Tibial nerve (tissue), 4 donors: ENCODE results near the gene KRT23. TPM values are rescaled to one million over a fixed set of nuclear protein-coding genes. Genes with fewer than 3 reads are reported as not detected.

Experiments
- DNase-seq, 2 donors: peaks; one replicate each; pipeline ENCODE4 v3.0.0-alpha.2; 2019; ENCODE audit warnings: low spot score in 2 of 2
- H3K27ac ChIP-seq, 4 donors: fragments of 200-600 bp; sonication (generic) in 3 of 4; one replicate each; pipeline ENCODE4 v1.5.1; 2017 to 2019; ENCODE audit warnings: mild to moderate bottlenecking in 1 of 4
- H3K27me3 ChIP-seq, 2 donors: fragments of 200-600 bp; sonication (generic) in 1 of 2; one replicate each; pipeline versions ENCODE4 v1.5.1 to v1.6.0; 2017 to 2019
- H3K36me3 ChIP-seq, 3 donors: fragments of 200-600 bp; sonication (generic); one replicate each; pipeline ENCODE4 v1.5.1; 2018 to 2019
- H3K4me1 ChIP-seq, 4 donors: fragments of 200-600 bp; sonication (generic) in 3 of 4; one replicate each; pipeline ENCODE4 v1.5.1; 2017 to 2019
- H3K4me3 ChIP-seq, 4 donors: fragments of 200-600 bp; sonication (generic) in 3 of 4; one replicate each; pipeline ENCODE4 v1.5.1; 2017 to 2019; ENCODE audit warnings: mild to moderate bottlenecking in 1 of 4, moderate library complexity in 1 of 4
- H3K9me3 ChIP-seq, 4 donors: fragments of 200-600 bp; sonication (generic) in 3 of 4; one replicate each; pipeline ENCODE4 v1.5.1; 2017 to 2019
- EP300 ChIP-seq, 2 donors: sonication (generic); formaldehyde crosslinking; IDR thresholded peaks; one replicate each; pipeline ENCODE4 v1.6.1; 2017; ENCODE audit warnings: antibody characterized with exemption in 2 of 2, mild to moderate bottlenecking in 1 of 2
- POLR2A ChIP-seq, 2 donors: fragments of 450-650 bp; IDR thresholded peaks; one replicate each; pipeline ENCODE4 v1.6.1; 2017; ENCODE audit warnings: antibody characterized with exemption in 2 of 2, mild to moderate bottlenecking in 2 of 2, moderate library complexity in 2 of 2
- WGBS, 2 donors: methylation state at CpG; one replicate each; pipeline ENCODE4 v1.1.5; 2018; 5-methylcytosine and 5-hydroxymethylcytosine counted together
- total RNA-seq, 4 donors: library from RNA; depleted of rRNA; stranded (reverse); fragments of >200 nt; gene quantifications; one replicate each; pipeline ENCODE4 v1.1.0, GENCODE V29; 2016
- TF ChIP-seq, protein P1 (sequence below), 5 experiments: fragments of 200-600 bp in 3 of 5; fragments of 450-650 bp in 2 of 5; sonication (generic) in 3 of 5; IDR thresholded peaks; one replicate each; pipeline ENCODE4 v1.5.1; 2016 to 2019; ENCODE audit warnings: antibody characterized with exemption in 5 of 5, mild to moderate bottlenecking in 3 of 5, moderate library complexity in 2 of 5

The KRT23 gene
- total RNA-seq, 4 donors from 2014 or later = not detected

DNA sequence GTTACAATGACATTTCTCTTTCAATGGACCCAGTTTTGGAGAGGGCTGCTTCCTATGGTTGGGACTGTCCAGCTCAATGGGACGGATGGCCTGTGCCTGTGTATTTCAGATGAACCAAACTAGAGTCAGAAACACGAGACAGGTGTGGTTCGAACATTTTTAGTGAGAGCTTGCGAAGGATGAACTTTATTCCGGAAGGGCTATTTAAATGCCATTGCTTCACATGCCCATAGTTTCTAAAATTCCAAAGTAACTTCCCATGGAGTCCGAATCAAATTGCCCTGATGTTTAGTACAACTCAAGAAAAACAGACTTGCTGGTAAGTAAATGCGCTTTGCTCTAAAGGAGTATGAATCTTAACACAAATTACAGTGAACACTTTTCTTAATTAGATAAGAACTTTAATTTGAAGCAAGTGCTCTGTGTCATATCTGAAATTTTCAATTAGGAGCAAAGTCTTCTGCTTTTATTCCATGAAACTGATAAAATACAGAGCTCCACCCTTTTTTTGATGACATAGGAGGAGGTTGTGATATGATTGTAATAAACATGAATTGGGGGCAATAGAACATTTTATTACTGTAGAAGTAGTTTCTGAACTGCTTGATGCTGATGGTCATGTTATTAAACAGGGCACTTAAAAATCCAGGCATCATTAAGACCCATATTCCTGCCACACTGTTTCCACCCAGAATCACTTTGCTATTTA, 53.7 kb downstream of the KRT23 start:
- TF ChIP-seq POLR2A (IDR thresholded peaks at IDR 0.05) = no peak
- TF ChIP-seq, protein P1, sequence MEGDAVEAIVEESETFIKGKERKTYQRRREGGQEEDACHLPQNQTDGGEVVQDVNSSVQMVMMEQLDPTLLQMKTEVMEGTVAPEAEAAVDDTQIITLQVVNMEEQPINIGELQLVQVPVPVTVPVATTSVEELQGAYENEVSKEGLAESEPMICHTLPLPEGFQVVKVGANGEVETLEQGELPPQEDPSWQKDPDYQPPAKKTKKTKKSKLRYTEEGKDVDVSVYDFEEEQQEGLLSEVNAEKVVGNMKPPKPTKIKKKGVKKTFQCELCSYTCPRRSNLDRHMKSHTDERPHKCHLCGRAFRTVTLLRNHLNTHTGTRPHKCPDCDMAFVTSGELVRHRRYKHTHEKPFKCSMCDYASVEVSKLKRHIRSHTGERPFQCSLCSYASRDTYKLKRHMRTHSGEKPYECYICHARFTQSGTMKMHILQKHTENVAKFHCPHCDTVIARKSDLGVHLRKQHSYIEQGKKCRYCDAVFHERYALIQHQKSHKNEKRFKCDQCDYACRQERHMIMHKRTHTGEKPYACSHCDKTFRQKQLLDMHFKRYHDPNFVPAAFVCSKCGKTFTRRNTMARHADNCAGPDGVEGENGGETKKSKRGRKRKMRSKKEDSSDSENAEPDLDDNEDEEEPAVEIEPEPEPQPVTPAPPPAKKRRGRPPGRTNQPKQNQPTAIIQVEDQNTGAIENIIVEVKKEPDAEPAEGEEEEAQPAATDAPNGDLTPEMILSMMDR (IDR thresholded peaks at IDR 0.05) = no peak
- TF ChIP-seq EP300 (IDR thresholded peaks at IDR 0.05) = no peak
- WGBS, 2 donors = 90 to 95% methylated on average over 7 of the region's 7 CpGs
- no peak overlapping the region for H3K27ac ChIP-seq
- no peaks in the 10 kb centered on the region for H3K36me3 ChIP-seq
- DNase-seq = no peak
- H3K9me3 ChIP-seq = no peaks in the 10 kb centered on the region
- no peaks in the 10 kb centered on the region for H3K27me3 ChIP-seq
- H3K4me3 ChIP-seq = peak overlapping the region in 1 of 4 donors; percentile 11
- H3K4me1 ChIP-seq = no peaks in the 10 kb centered on the region

DNA sequence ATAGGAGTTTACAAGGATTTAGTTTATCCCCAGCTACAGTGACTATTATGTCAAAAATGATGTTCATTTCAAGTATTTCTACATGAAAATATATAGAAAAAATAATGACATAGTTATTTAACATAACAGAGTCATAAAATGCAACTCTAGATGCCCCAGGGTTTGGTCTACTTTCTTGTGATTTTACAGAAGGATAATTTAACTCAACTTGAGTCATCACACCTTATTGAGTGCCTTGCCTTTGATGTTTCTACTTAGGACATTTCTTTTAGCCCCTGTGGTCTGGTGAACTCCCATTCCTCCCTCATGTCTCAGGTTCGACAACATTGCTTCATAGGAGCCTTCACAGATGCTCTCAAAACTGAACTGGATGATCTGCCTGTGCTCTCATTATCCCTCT, 54.4 kb downstream of the KRT23 start:
- no peaks in the 10 kb centered on the region for H3K27me3 ChIP-seq
- H3K4me1 ChIP-seq = no peaks in the 10 kb centered on the region
- H3K4me3 ChIP-seq = peak overlapping the region in 1 of 4 donors; percentile 11
- H3K27ac ChIP-seq = no peak overlapping the region
- no peaks in the 10 kb centered on the region for H3K9me3 ChIP-seq
- 85 to 95% methylated on average over 1 of the region's 1 CpG for WGBS, 2 donors
- no peak for TF ChIP-seq POLR2A (IDR thresholded peaks at IDR 0.05)
- TF ChIP-seq, protein P1 (IDR thresholded peaks at IDR 0.05) = no peak
- no peak for TF ChIP-seq EP300 (IDR thresholded peaks at IDR 0.05)
- no peak for DNase-seq
- no peaks in the 10 kb centered on the region for H3K36me3 ChIP-seq

DNA sequence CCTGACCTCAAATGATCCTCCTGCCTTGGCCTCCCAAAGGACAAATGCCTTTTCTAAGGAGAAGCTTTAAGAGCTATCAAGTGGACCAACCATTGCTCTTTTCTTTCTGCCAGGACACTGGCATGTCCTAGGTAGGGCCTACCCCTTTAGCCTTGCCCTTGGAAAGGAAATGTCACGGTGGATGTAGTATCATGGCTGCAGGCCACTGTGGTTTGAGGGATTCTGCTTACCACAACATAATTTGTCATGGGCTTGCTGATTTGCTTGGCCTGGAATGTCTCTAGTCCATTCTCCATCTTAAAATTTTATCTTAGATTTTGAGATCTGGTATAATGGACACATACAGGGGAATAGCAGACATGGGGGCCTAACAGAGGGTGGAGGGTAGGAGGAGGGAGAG, 58.4 kb downstream of the KRT23 start:
- Histone ChIP-seq H3K27ac (no peak overlapping the region), H3K4me3 (no peak overlapping the region), H3K36me3 (no peaks in the 10 kb centered on the region), H3K4me1 (no peaks in the 10 kb centered on the region), H3K9me3 (no peaks in the 10 kb centered on the region), H3K27me3 (no peaks in the 10 kb centered on the region)
- WGBS, 2 donors = 85 to 94% methylated on average over 1 of the region's 1 CpG
- no peak for DNase-seq
- TF ChIP-seq EP300 (IDR thresholded peaks at IDR 0.05) = no peak
- TF ChIP-seq, protein P1 (IDR thresholded peaks at IDR 0.05) = no peak
- TF ChIP-seq POLR2A (IDR thresholded peaks at IDR 0.05) = no peak

DNA sequence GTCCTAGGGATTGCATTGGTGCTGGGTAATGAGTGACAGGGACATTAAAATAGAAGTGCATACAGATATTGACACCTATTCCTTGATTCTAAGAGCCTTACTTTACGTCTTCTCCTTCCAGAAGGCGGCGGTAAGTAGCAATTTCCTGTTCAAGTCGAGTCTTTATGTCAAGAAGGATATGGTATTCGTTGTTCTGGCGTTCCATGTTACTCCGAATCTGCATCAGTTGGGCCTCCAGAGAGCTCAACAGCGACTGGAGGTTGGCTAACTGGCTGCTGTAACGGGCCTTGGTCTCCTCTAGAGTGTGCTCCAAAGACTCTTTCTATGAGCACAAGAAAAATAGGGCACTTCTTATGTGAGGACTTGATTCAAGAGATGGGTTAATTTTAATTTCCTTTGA, 59.4 kb downstream of the KRT23 start:
- Histone ChIP-seq H3K27ac (no peak overlapping the region), H3K9me3 (no peaks in the 10 kb centered on the region), H3K27me3 (no peaks in the 10 kb centered on the region), H3K36me3 (no peaks in the 10 kb centered on the region), H3K4me3 (no peak overlapping the region), H3K4me1 (no peaks in the 10 kb centered on the region)
- TF ChIP-seq, protein P1 (IDR thresholded peaks at IDR 0.05) = no peak
- TF ChIP-seq POLR2A (IDR thresholded peaks at IDR 0.05) (no peak), EP300 (IDR thresholded peaks at IDR 0.05) (no peak)
- no peak for DNase-seq
- 89 to 92% methylated on average over 9 of the region's 9 CpGs for WGBS, 2 donors

DNA sequence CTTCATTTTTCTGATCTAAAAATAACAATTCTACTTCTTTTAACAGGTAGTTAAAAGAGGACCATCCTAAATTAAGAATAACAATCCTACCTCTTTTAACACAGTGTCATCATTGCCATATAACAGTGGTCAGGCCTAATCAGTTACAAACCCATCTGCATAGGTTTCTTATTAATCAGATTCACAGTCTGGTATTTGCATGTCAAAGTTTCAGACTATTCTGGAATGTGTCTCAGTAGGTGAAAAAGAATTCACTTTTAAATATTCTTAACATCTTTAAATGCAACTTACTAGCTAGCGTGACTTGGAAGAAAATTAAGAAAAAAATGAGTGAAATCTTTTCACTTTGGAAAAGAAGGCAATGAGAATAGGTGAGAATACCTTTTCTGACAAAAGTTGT, 63.6 kb downstream of the KRT23 start:
- no peaks in the 10 kb centered on the region for H3K9me3 ChIP-seq
- H3K4me1 ChIP-seq = no peaks in the 10 kb centered on the region
- peaks cover 0 to 6% of the 10 kb centered on the region in 2 donors for H3K27me3 ChIP-seq
- H3K27ac ChIP-seq = no peak overlapping the region
- no peak overlapping the region for H3K4me3 ChIP-seq
- WGBS, 2 donors = 94 to 96% methylated on average over 1 of the region's 1 CpG
- TF ChIP-seq EP300 (IDR thresholded peaks at IDR 0.05) (no peak), POLR2A (IDR thresholded peaks at IDR 0.05) (no peak)
- TF ChIP-seq, protein P1 (IDR thresholded peaks at IDR 0.05) = no peak
- H3K36me3 ChIP-seq = no peaks in the 10 kb centered on the region
- no peak for DNase-seq
